Tibial nerve (tissue), 3 donors: ENCODE results near the gene GRIA1.

Experiments used
- POLR2A ChIP-seq, 2 donors: fragments of 450-650 bp; IDR thresholded peaks; one replicate each; pipeline ENCODE4 v1.6.1; 2017; ENCODE audit warnings: antibody characterized with exemption in 2 of 2, mild to moderate bottlenecking in 2 of 2, moderate library complexity in 2 of 2
- TF ChIP-seq, protein P1 (sequence below), 5 experiments: fragments of 200-600 bp in 3 of 5; fragments of 450-650 bp in 2 of 5; sonication (generic) in 3 of 5; IDR thresholded peaks; one replicate each; pipeline ENCODE4 v1.5.1; 2016 to 2019; ENCODE audit warnings: antibody characterized with exemption in 5 of 5, mild to moderate bottlenecking in 3 of 5, moderate library complexity in 2 of 5

DNA sequence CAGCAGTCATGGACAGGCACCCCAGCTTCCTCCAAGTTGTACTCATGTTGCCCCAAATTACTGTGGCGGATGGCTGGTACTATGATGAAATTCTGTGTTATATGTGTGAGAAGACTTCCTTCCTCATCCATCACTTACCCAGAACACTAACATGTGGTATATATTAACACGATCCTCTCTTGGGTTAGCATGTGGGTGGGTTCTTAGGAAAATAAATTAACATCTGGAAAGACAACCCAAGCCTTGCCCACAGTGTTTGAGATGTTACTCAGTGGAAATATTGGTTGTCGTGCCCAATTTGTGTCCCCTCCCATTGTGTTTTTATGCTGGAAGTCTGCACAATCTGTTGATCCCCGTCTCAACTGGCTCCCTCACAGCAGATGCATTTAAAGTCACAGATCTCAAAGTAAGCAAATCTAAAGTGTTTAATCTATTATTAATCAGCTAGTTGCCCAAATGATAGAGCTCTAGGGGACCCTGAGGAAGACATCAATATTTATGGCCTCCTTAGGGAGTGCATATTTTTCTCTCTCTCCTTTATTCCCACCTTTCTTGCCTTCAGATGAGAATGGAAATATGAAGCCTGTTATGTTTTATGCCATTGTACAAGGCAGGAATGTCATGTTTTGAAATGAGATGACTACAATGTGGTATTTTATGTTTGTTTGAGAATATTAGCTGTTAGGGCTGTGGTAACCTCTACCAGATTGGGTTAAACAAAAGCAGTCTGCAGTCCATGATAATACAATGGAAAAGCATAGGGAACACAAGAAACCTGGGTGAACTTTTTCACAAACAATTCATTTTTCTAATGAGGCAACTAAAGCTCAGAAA, 93.9 kb downstream of the GRIA1 start:
- TF ChIP-seq, protein P1, sequence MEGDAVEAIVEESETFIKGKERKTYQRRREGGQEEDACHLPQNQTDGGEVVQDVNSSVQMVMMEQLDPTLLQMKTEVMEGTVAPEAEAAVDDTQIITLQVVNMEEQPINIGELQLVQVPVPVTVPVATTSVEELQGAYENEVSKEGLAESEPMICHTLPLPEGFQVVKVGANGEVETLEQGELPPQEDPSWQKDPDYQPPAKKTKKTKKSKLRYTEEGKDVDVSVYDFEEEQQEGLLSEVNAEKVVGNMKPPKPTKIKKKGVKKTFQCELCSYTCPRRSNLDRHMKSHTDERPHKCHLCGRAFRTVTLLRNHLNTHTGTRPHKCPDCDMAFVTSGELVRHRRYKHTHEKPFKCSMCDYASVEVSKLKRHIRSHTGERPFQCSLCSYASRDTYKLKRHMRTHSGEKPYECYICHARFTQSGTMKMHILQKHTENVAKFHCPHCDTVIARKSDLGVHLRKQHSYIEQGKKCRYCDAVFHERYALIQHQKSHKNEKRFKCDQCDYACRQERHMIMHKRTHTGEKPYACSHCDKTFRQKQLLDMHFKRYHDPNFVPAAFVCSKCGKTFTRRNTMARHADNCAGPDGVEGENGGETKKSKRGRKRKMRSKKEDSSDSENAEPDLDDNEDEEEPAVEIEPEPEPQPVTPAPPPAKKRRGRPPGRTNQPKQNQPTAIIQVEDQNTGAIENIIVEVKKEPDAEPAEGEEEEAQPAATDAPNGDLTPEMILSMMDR (IDR thresholded peaks at IDR 0.05) = no peak
- no peak for TF ChIP-seq POLR2A (IDR thresholded peaks at IDR 0.05)
